ENCODE measurements around the gene PSMB2.
"Not testable (repeated sequence)": the region's sequence is repeated elsewhere in the genome, so short reads cannot be mapped to it uniquely, and the experiment has no call there.

The PSMB2 gene

DNA sequence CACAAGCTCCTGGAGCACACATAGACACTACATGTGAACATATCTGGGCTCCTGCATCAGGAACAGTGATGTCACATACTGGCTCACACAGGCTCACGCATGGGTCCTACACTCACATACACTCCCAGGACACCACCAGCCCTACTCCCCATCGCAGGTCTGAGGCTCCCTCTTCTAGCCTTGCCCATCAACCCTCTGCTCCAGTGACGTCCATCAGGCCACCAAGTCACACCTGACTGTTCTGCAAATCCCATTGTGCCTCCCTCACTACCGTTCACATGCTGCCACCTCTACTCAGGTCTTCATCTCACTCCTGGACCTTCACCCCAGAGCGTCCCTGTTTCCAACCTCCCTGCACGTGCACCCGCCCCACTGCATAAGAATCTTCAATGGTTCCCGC lies 50.1 kb downstream of the PSMB2 start:
- no peak for DNase-seq

DNA sequence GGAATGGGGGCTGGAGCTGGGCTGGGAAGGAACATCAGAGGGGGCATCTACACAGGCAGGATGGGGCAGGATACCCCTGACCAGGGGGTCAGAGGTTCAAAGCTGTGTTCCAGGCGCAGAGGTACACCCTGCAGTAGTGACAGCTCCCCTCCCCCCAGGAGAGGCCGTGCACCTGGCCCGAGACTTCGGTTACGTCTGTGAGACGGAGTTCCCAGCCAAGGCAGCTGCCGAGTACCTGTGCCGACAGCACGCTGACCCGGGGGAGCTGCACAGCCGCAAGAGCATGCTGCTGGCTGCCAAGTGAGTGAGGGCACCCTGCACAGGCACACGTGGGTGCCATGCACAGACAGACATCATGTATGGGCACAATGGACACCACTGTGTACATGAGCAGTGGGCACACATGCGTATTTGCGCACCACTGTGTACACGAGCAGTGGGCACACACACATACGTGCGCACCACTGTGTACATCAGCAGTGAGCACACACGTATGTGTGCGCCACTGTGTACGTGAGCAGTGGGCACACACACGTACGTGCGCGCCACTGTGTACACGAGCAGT lies 50.8 kb downstream of the PSMB2 start:
- DNase-seq, result no peak

- DNase-seq, result no peak
Observed at GRCh38 chr1:35589516-35590427, 51.6 kb downstream of the PSMB2 start.

- DNase-seq, result no peak
Observed at GRCh38 chr1:35588197-35588910, 53.0 kb downstream of the PSMB2 start.

DNA sequence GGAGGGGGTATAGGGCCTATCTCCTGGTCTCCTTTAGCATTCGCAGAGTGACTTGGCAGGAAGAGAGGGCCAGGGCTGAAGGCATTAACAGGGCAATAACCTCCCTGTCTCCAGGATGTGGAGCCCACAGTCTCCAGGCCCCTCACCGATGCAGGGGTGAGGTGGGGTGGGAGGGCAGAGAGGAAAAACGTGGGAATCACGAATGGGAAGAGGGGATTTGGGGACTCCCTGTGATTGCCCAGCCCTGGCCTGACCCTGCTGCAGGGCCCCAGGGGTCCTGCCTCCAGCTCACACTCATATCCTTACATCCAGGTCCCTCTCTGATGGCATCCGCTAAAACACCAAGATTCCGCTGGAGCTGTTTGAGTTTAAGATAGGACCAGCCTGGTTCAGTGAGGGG lies 53.6 kb downstream of the PSMB2 start:
- DNase-seq, result no peak

DNA sequence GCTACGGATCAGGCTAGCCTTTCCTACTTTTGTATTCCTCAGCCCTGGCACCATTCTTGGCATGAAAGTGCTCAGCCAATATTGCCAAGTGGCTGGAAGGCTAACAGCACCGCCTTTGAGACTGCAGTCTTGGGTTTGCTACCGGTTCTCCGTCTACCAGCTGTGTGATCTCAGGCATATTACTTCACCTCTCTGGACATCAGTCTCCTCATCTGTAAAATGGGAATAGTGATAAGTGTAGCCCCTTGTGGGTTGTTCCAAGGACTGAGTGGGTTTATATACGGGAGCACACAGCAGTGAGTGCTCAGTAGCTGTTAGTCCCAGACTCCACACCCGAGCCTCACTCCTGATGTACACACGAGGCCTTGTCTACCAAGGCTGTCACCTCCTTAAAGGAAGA lies 54.5 kb downstream of the PSMB2 start:
- no peak for DNase-seq

DNA sequence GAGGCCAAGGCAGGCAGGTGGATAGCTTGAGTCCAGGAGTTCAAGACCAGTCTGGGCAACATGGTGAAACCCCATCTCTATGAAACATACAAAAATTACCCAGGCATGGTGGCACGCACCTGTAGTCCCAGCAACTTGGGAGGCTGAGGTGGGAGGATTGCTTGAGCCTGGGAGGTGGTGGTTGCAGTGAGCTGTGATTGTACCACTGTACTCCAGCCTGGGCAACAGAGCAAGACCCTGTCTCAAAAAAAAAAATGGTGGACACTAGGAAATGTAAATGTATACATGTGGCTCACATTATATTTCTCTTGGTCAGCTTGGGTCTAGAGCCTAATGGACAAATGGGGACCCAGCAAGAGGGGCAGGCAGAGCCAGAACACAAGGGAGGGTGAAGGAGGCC lies 55.5 kb downstream of the PSMB2 start:
- not testable (repeated sequence) for DNase-seq

DNA sequence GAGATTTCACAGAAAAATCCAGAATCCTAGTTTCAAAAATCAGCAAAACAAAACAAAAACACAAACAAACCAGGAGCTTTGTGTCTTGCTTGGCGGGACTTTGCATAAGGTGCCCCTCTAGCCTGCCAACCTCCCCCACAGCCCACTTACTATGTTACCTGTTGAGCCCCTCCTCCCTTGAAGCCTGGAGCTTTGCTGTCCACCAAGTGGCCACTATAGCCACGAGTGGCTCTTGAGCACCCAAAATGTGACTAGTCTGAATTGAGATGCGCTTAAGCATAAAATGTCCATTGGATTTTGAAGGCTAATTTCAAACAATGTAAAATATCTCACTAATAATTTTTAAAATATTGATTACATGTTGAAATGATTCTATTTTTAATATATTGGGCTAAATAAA lies 56.0 kb downstream of the PSMB2 start:
- no peak for DNase-seq

DNA sequence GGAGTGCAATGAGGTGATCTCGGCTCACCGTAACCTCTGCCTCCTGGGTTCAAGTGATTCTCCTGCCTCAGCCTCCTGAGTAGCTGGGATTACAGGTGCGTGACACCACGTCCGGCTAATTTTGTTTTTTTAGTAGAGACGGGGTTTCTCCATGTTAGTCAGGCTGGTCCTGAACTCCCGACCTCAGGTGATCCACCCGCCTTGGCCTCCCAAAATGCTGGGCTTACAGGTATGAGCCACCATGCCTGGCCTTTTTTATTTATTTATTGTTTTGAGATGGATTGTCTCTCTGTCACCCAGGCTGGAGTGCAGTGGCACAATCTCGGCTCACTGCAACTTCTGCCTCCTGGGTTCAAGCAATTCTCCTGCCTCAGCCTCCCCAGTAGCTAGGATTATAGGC lies 59.7 kb downstream of the PSMB2 start:
- DNase-seq, result not testable (repeated sequence)

DNA sequence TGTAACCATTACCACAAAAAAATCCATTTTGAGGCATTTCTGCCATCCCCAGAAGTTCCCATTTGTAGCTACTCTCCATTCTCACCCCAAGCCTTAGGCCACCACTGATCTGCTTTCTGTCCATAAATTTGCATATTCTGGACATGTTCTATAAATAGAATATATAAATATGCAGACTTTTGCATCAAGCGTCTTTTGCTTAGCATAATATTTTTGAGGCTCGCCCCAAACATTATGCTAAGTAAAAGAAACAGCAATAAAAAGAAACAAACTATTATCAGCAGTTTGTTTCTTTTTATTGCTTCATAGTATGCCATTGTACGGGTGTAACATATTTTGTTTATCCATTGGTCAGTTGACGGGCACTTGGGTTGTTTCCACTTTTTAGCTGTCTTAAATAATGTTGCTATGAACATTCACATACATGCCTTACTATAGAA lies 60.4 kb downstream of the PSMB2 start:
- no peak for DNase-seq

DNA sequence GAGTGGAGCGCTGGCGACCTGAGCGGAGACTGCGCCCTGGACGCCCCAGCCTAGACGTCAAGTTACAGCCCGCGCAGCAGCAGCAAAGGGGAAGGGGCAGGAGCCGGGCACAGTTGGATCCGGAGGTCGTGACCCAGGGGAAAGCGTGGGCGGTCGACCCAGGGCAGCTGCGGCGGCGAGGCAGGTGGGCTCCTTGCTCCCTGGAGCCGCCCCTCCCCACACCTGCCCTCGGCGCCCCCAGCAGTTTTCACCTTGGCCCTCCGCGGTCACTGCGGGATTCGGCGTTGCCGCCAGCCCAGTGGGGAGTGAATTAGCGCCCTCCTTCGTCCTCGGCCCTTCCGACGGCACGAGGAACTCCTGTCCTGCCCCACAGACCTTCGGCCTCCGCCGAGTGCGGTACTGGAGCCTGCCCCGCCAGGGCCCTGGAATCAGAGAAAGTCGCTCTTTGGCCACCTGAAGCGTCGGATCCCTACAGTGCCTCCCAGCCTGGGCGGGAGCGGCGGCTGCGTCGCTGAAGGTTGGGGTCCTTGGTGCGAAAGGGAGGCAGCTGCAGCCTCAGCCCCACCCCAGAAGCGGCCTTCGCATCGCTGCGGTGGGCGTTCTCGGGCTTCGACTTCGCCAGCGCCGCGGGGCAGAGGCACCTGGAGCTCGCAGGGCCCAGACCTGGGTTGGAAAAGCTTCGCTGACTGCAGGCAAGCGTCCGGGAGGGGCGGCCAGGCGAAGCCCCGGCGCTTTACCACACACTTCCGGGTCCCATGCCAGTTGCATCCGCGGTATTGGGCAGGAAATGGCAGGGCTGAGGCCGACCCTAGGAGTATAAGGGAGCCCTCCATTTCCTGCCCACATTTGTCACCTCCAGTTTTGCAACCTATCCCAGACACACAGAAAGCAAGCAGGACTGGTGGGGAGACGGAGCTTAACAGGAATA lies 64.0 kb downstream of the PSMB2 start:
- DNase-seq, result peak; percentile 81

- DNase-seq, result not testable (repeated sequence)
Observed at GRCh38 chr1:35576766-35577070, 64.6 kb downstream of the PSMB2 start.

- DNase-seq, result no peak
Observed at GRCh38 chr1:35576061-35576765, 65.1 kb downstream of the PSMB2 start.

DNA sequence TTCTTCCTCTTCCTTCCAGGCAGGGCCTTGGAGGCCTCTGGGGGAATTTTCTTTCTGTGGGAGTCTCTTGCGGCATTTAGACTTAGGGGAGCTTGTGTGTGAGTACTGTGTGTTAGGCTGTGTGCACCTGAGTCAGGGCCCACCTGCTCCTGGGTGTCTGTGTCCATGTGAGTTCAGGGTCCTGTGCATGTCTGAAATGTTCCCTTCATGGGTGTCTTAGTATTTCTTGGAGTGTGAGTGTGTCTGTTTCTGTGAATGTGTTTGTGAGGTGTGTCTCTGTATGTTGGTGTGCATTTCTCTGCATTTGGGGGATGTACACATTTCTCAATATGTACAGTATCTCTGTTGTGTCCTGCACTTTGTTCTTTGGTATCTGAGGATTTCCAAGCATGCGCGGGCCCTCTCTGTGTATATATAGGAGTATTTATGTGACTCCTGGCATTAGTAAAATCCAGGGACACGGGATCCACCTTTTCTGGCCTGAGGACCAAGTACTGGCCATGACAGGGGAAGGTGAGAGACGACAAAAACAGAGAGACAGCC lies 65.8 kb downstream of the PSMB2 start:
- DNase-seq, result no peak

DNA sequence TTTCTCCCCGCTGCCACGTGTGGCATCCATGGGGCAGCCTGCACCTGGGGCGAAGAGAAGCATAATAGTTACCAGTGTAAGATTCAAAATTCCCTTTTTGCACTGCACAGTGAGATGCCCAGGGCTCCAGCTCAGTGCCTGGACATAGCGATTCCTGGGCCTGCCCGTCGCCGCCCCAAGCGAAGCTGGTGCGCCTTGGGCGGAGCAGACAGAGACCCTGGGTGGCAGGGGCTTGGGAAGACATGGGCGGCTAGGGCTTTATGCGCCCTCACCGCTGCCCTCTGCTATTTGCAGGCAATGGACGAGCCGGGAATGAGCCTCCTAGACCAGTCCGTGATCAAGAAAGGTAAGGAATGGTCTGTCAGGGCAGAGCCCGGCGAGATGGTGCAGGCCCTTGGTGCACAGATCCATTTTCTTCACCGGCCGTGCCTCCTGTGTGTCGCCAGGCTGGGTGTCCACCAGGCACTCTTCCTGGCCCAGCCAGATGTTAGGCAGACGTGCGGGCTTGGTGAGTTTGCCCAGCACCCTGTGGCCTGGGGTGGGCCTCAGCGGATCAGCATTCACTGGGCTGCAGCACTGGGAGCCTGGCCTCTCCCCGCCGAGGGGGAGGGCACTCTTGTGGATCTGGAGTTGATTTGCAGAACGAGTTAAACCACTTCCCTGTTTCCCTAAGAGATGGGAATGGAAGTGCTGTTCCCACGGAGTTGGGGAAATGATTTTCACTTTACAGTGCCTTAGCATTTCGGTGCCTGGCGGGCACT lies 66.5 kb downstream of the PSMB2 start:
- no peak for DNase-seq

GRCh38 chr1:35574125-35574654 lies 67.1 kb downstream of the PSMB2 start:
- no peak for DNase-seq

DNA sequence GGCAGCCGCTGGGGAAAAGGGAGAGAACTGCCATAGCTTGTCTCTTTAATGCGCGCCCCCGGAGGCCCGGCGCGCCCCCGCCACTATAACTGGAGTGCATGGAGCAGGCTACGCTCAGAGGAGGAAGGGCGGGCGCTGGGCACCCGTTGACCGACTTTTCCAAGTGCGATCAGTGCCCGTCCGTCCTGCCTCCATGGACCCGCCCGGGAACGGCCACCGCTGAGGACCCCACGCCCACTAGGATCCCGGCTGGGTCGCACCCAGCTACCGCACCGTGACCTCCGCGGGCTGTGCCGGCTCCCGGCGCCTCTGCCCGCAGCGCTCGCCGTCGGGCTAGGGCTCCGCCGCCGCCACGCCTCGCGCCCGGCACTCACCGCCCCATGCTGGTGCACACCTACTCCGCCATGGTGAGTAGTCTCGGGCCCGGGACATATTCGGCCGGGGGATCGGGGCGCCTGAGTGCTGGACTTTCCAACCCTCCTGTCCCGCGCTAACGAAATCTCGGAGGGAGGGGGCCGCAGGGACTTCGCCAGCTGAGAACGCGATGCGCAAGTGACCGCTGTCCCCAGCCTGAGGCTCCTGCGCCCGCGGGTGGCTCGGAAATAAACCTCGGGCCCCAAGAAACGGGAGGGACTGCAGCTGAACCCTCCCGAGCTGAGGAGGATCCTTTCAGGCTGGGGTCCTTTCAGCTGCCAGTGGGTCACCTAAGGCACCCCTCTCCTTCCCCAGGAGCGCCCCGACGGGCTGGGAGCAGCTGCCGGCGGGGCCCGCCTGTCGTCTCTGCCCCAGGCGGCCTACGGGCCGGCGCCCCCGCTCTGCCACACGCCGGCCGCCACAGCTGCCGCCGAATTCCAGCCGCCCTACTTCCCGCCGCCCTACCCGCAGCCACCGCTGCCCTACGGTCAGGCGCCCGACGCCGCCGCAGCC lies 67.9 kb downstream of the PSMB2 start, which contains the start of gene TFAP2E:
Gene TFAP2E (plus strand): TSS at position 117 of the 927 bp plus-strand sequence. CDS start 264 bp downstream, at position 381.
- DNase-seq, result no peak

DNA sequence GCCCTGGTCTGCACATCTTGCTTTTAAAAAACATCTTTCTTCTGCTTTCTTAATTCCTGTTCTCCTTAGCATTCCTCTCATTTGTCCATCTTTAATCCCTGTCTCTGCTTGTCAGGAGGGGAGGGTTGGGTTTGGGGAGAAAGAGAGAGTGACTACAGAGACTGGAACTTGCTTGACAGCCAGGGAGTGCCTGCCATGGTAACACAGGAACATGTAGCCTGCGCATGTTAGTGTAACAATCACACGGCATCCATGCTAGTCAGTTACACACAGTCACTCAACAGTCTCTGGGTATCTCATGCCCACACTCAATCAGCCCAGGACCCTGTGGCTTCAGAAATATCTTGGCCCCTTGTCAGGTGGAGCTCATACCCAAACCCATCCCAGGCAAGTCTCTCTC lies 69.0 kb downstream of the PSMB2 start:
- DNase-seq, result no peak

GRCh38 chr1:35571263-35571662 lies 70.1 kb downstream of the PSMB2 start:
- DNase-seq, result no peak

All from KG1 (cell line).